H9 (cell line): Measurements from ENCODE around the gene TAP2. TPM values are rescaled to one million over a fixed set of nuclear protein-coding genes. Genes with fewer than 3 reads are reported as not detected.

Experiments
- DNase-seq: peaks from one replicate; pipeline ENCODE4 v3.0.0-alpha.2; 2017
- H2AFZ ChIP-seq: one replicate; pipeline ENCODE4 v1.6.1; 2013; ENCODE audit warnings: mild to moderate bottlenecking, low read length, control low read depth, moderate library complexity
- H2AK5ac ChIP-seq: 2 replicates; pipeline ENCODE4 v1.6.1; 2013; ENCODE audit warnings: low read length, control low read depth, mixed read lengths; ENCODE audit not compliant: insufficient read length
- H2BK120ac ChIP-seq: one replicate; pipeline ENCODE4 v1.6.1; 2013; ENCODE audit warnings: low read depth, mild to moderate bottlenecking, low read length, control low read depth, inconsistent platforms; ENCODE audit not compliant: poor library complexity, severe bottlenecking
- H2BK12ac ChIP-seq: 2 replicates; pipeline ENCODE4 v1.6.1; 2013; ENCODE audit warnings: low read length, control low read depth, mixed read lengths, low read depth; ENCODE audit not compliant: insufficient read length
- H2BK15ac ChIP-seq: 2 replicates; pipeline ENCODE4 v1.6.1; 2013; ENCODE audit warnings: low read depth, low read length, control low read depth
- H2BK20ac ChIP-seq: one replicate; pipeline ENCODE4 v1.6.1; 2013; ENCODE audit warnings: low read depth, mild to moderate bottlenecking, low read length, control low read depth, inconsistent platforms; ENCODE audit not compliant: poor library complexity, severe bottlenecking
- H2BK5ac ChIP-seq: 2 replicates; pipeline ENCODE4 v1.6.1; 2013; ENCODE audit warnings: low read length, control low read depth, mixed read lengths; ENCODE audit not compliant: insufficient read length
- H3K14ac ChIP-seq: 2 replicates; pipeline ENCODE4 v1.6.1; 2013; ENCODE audit warnings: low read length, control low read depth; ENCODE audit not compliant: insufficient read depth
- H3K18ac ChIP-seq: 2 replicates; pipeline ENCODE4 v1.6.1; 2013; ENCODE audit warnings: low read depth, mild to moderate bottlenecking, mixed read lengths, low read length, control low read depth; ENCODE audit not compliant: insufficient read length
- H3K23ac ChIP-seq: 2 replicates; pipeline ENCODE4 v1.6.1; 2013; ENCODE audit warnings: low read length, control low read depth, mixed read lengths, low read depth; ENCODE audit not compliant: insufficient read length
- H3K23me2 ChIP-seq: 2 replicates; pipeline ENCODE4 v1.6.1; 2013; ENCODE audit warnings: low read depth, mild to moderate bottlenecking, mixed read lengths, low read length, control low read depth; ENCODE audit not compliant: insufficient read length, poor library complexity, severe bottlenecking
- H3K27ac ChIP-seq: 2 replicates; pipeline ENCODE4 v1.5.1; 2013; ENCODE audit warnings: low read length, control low read depth, mixed read lengths, low read depth; ENCODE audit not compliant: insufficient read length
- H3K27me3 ChIP-seq: 2 replicates; pipeline ENCODE4 v1.6.1; 2013; ENCODE audit warnings: low read length, control low read depth, inconsistent platforms; ENCODE audit not compliant: insufficient read depth
- H3K4ac ChIP-seq: 2 replicates; pipeline ENCODE4 v1.6.1; 2013; ENCODE audit warnings: low read depth, mild to moderate bottlenecking, control low read depth, inconsistent platforms, low read length, moderate library complexity
- H3K4me1 ChIP-seq: 2 replicates; pipeline ENCODE4 v1.6.1; 2013; ENCODE audit warnings: low read length, control low read depth, inconsistent platforms; ENCODE audit not compliant: insufficient read depth
- H3K4me2 ChIP-seq: 2 replicates; pipeline ENCODE4 v1.6.1; 2013; ENCODE audit warnings: low read length, control low read depth, mixed read lengths; ENCODE audit not compliant: insufficient read length, insufficient read depth
- H3K56ac ChIP-seq: 2 replicates; pipeline ENCODE4 v1.6.1; 2013; ENCODE audit warnings: low read depth, mild to moderate bottlenecking, mixed read lengths, low read length, control low read depth; ENCODE audit not compliant: insufficient read length
- H3K79me1 ChIP-seq: 2 replicates; pipeline ENCODE4 v1.6.1; 2013; ENCODE audit warnings: low read depth, mild to moderate bottlenecking, moderate library complexity, low read length, control low read depth, inconsistent platforms; ENCODE audit not compliant: insufficient read depth, poor library complexity, severe bottlenecking
- H3K79me2 ChIP-seq: 2 replicates; pipeline ENCODE4 v1.6.1; 2013; ENCODE audit warnings: low read length, control low read depth, inconsistent platforms; ENCODE audit not compliant: insufficient read depth
- H3K9ac ChIP-seq: 2 replicates; pipeline ENCODE4 v1.6.1; 2013; ENCODE audit warnings: low read length, control low read depth, mixed read lengths; ENCODE audit not compliant: insufficient read length; ENCODE audit errors: extremely low read depth
- H3K9me3 ChIP-seq: one replicate; pipeline ENCODE4 v1.6.1; 2013; ENCODE audit warnings: low read depth, low read length, inconsistent platforms; ENCODE audit not compliant: control insufficient read depth
- H3T11ph ChIP-seq: one replicate; pipeline ENCODE4 v1.6.1; 2013; ENCODE audit warnings: mild to moderate bottlenecking, low read length, control low read depth, inconsistent platforms
- H4K20me1 ChIP-seq: one replicate; pipeline ENCODE4 v1.6.1; 2013; ENCODE audit not compliant: control insufficient read depth, insufficient read length, insufficient read depth
- H4K5ac ChIP-seq: 2 replicates; pipeline ENCODE4 v1.6.1; 2013; ENCODE audit warnings: low read depth, mild to moderate bottlenecking, mixed read lengths, low read length, control low read depth; ENCODE audit not compliant: insufficient read length
- H4K8ac ChIP-seq: replicated peaks from 2 replicates; pipeline ENCODE4 v1.6.1; 2013; ENCODE audit warnings: low read length, control low read depth, mixed read lengths, low read depth; ENCODE audit not compliant: insufficient read length
- H4K91ac ChIP-seq: 2 replicates; pipeline ENCODE4 v1.6.1; 2013; ENCODE audit warnings: low read depth, mild to moderate bottlenecking, moderate library complexity, mixed read lengths, low read length, control low read depth; ENCODE audit not compliant: insufficient read length
- H3K27ac Mint-ChIP-seq, 3 experiments: 2 replicates in 2 of 3; 3 replicates in 1 of 3; pipeline ENCODE4 v1.8.0; 2020 to 2021; ENCODE audit warnings: mixed read lengths in 3 of 3, mild to moderate bottlenecking in 1 of 3, moderate library complexity in 1 of 3
- H3K27me3 Mint-ChIP-seq: 2 replicates; pipeline ENCODE4 v1.8.0; 2021; ENCODE audit warnings: low read depth, mild to moderate bottlenecking, moderate library complexity, mixed read lengths
- H3K36me3 Mint-ChIP-seq, 3 experiments: 2 replicates in 2 of 3; 3 replicates in 1 of 3; pipeline ENCODE4 v1.8.0; 2020 to 2021; ENCODE audit warnings: low read depth in 3 of 3, mixed read lengths in 3 of 3; ENCODE audit not compliant: insufficient read depth in 1 of 3
- H3K4me1 Mint-ChIP-seq, 2 experiments: 2 replicates each; pipeline ENCODE4 v1.8.0; 2020; ENCODE audit warnings: mixed read lengths in 2 of 2
- H3K4me3 Mint-ChIP-seq, 2 experiments: 2 replicates in 1 of 2; 3 replicates in 1 of 2; pipeline ENCODE4 v1.8.0; 2020 to 2021; ENCODE audit warnings: mild to moderate bottlenecking in 2 of 2, mixed read lengths in 2 of 2, moderate library complexity in 1 of 2
- H3K9me3 Mint-ChIP-seq, 2 experiments: 2 replicates in 1 of 2; 3 replicates in 1 of 2; pipeline ENCODE4 v1.8.0; 2020; ENCODE audit warnings: mild to moderate bottlenecking in 2 of 2, mixed read lengths in 2 of 2, moderate library complexity in 1 of 2
- CTCF ChIP-seq: fragments of 200-600 bp; sonication (generic); conservative IDR thresholded peaks from 3 replicates; pipeline ENCODE4 v1.8.0; 2021; ENCODE audit warnings: antibody characterized with exemption, mild to moderate bottlenecking
- WGBS: extraction: QIAGEN DNeasy Blood & Tissue Kit; methylation state at CpG from one replicate; pipeline ENCODE4 v1.1.7; 2013; ENCODE audit warnings: missing lambda C conversion rate, low lambda C conversion rate, mixed read lengths; ENCODE audit not compliant: insufficient read length; ENCODE audit errors: extremely low coverage; 5-methylcytosine and 5-hydroxymethylcytosine counted together
- total RNA-seq: library from RNA; stranded (reverse); gene quantifications from 2 replicates; pipeline ENCODE4 v1.2.1, GENCODE V29; 2021

Gene TAP2
- total RNA-seq, 1 experiment from 2014 or later: 16.3 TPM

GRCh38 chr6:32790306-32790705, 48.2 kb downstream of the TAP2 start:
- H3K18ac ChIP-seq: no peak overlapping the region
- H3K4ac ChIP-seq: no peak overlapping the region
- H3K4me3 Mint-ChIP-seq: no peak overlapping the region
- H4K91ac ChIP-seq: no peak overlapping the region
- peaks cover 9 to 10% of the 10 kb centered on the region in 2 experiments for H3K4me1 Mint-ChIP-seq
- no peaks in the 10 kb centered on the region for H4K20me1 ChIP-seq
- H3K27ac ChIP-seq: no peak overlapping the region
- H2BK5ac ChIP-seq: no peak overlapping the region
- H3K23ac ChIP-seq: no peak overlapping the region
- peaks cover 8% of the 10 kb centered on the region for H3K27me3 Mint-ChIP-seq
- no peak overlapping the region for H4K5ac ChIP-seq
- no peak overlapping the region for H2BK12ac ChIP-seq
- H3K4me2 ChIP-seq: no peak overlapping the region
- no peak overlapping the region for H2BK120ac ChIP-seq
- no peaks in the 10 kb centered on the region for H3K9me3 ChIP-seq
- no peak overlapping the region for H2AK5ac ChIP-seq
- no CpG with 5 or more reads among the region's 2 CpGs for WGBS
- H3K14ac ChIP-seq: no peak overlapping the region
- H3K27me3 ChIP-seq: no peaks in the 10 kb centered on the region
- no peak overlapping the region for H4K8ac ChIP-seq
- H3K9me3 Mint-ChIP-seq: no peaks in the 10 kb centered on the region; a peak in 1 of 5 replicates
- DNase-seq: no peak
- no peak overlapping the region for H2BK20ac ChIP-seq
- no peak overlapping the region for H2AFZ ChIP-seq
- H3K79me1 ChIP-seq: no peaks in the 10 kb centered on the region
- no peaks in the 10 kb centered on the region for H3K23me2 ChIP-seq
- no peak overlapping the region for H3K9ac ChIP-seq
- H3K56ac ChIP-seq: no peak overlapping the region
- no peak overlapping the region for H3T11ph ChIP-seq
- H3K27ac Mint-ChIP-seq: no peak overlapping the region
- no peaks in the 10 kb centered on the region for H3K4me1 ChIP-seq
- no peaks in the 10 kb centered on the region for H3K79me2 ChIP-seq
- no peak overlapping the region for H2BK15ac ChIP-seq
- no peaks in the 10 kb centered on the region for H3K36me3 Mint-ChIP-seq
- no peak for TF ChIP-seq CTCF

Other genes with a start within 250 kb of the TAP2 start
- gene HLA-DRB1, start 248.9 kb downstream of the TAP2 start, total RNA-seq: 24.7 and 25.9 TPM in 2 replicates
- gene HLA-DQA1, start 201.3 kb downstream of the TAP2 start, total RNA-seq: 0.68 and 1.7 TPM in 2 replicates
- gene HLA-DQB1, start 172.1 kb downstream of the TAP2 start, total RNA-seq: 39.2 and 41.0 TPM in 2 replicates
- not detected in 2 replicates for gene HLA-DQA2, start 97.3 kb downstream of the TAP2 start, total RNA-seq
- not detected in 2 replicates for gene HLA-DQB2, start 75.2 kb downstream of the TAP2 start, total RNA-seq
- gene HLA-DOB, start 21.7 kb downstream of the TAP2 start, total RNA-seq: 0.20 TPM in 1 of 2 replicates, not detected in the other
- 17.6 and 19.1 TPM in 2 replicates for gene PSMB8, start 5.3 kb upstream of the TAP2 start, total RNA-seq
- gene TAP1, start 15.0 kb upstream of the TAP2 start, total RNA-seq: 12.1 and 12.7 TPM in 2 replicates
- 3.2 and 3.5 TPM in 2 replicates for gene PSMB9, start 15.5 kb upstream of the TAP2 start, total RNA-seq
- gene HLA-DMB, start 102.3 kb upstream of the TAP2 start, total RNA-seq: 1.5 and 1.7 TPM in 2 replicates
- gene HLA-DMA, start 114.4 kb upstream of the TAP2 start, total RNA-seq: 6.6 and 7.5 TPM in 2 replicates
- 244 and 252 TPM in 2 replicates for gene BRD2, start 129.9 kb upstream of the TAP2 start, total RNA-seq
- gene HLA-DOA, start 170.9 kb upstream of the TAP2 start, total RNA-seq: 15.3 and 15.6 TPM in 2 replicates
- 2.6 and 4.0 TPM in 2 replicates for gene HLA-DPA1, start 234.9 kb upstream of the TAP2 start, total RNA-seq
- gene HLA-DPB1, start 237.3 kb upstream of the TAP2 start, total RNA-seq: 23.4 and 23.6 TPM in 2 replicates